IMR-90 (cell line): ENCODE data around the gene PNPLA5.

Source experiments
- CEBPB ChIP-seq: IDR thresholded peaks from 2 replicates; pipeline ENCODE4 v1.6.1; 2012; ENCODE audit warnings: low read depth, low read length, improper control_type of control experiment
- CHD1 ChIP-seq: IDR thresholded peaks from 2 replicates; pipeline ENCODE4 v1.6.1; 2012; ENCODE audit warnings: low read depth, low read length, improper control_type of control experiment
- FOS ChIP-seq: fragments of 150-350 bp; IDR thresholded peaks from 2 replicates; pipeline ENCODE4 v1.6.1; 2016; ENCODE audit warnings: low read depth, low read length
- MAFK ChIP-seq: IDR thresholded peaks from 2 replicates; pipeline ENCODE4 v1.6.1; 2012; ENCODE audit warnings: low read depth, low read length, improper control_type of control experiment
- MXI1 ChIP-seq: IDR thresholded peaks from 2 replicates; pipeline ENCODE4 v1.6.1; 2012; ENCODE audit warnings: low read depth, mild to moderate bottlenecking, low read length, moderate library complexity, borderline replicate concordance
- POLR2A ChIP-seq: IDR thresholded peaks from 2 replicates; pipeline ENCODE4 v1.6.1; 2012; ENCODE audit warnings: mild to moderate bottlenecking, low read depth, low read length
- RAD21 ChIP-seq: IDR thresholded peaks from 2 replicates; pipeline ENCODE4 v1.6.1; 2012; ENCODE audit warnings: low read length, improper control_type of control experiment
- RCOR1 ChIP-seq: IDR thresholded peaks from 2 replicates; pipeline ENCODE4 v1.6.1; 2012; ENCODE audit warnings: mild to moderate bottlenecking, low read length, improper control_type of control experiment; ENCODE audit not compliant: insufficient replicate concordance
- SMC3 ChIP-seq: fragments of 150-350 bp; IDR thresholded peaks from 2 replicates; pipeline ENCODE4 v1.6.1; 2016; ENCODE audit warnings: low read depth, mild to moderate bottlenecking, antibody characterized with exemption, low read length, moderate library complexity
- TF ChIP-seq, protein P1 (sequence below): conservative IDR thresholded peaks from 2 replicates; pipeline ENCODE4 v1.5.1; 2012; ENCODE audit warnings: mild to moderate bottlenecking, low read depth, low read length, improper control_type of control experiment
- TF ChIP-seq, protein P2 (sequence below): fragments of 150-350 bp; IDR thresholded peaks from 2 replicates; pipeline ENCODE4 v1.6.1; 2016; ENCODE audit warnings: low read depth, mild to moderate bottlenecking, low read length, moderate library complexity, borderline replicate concordance

DNA sequence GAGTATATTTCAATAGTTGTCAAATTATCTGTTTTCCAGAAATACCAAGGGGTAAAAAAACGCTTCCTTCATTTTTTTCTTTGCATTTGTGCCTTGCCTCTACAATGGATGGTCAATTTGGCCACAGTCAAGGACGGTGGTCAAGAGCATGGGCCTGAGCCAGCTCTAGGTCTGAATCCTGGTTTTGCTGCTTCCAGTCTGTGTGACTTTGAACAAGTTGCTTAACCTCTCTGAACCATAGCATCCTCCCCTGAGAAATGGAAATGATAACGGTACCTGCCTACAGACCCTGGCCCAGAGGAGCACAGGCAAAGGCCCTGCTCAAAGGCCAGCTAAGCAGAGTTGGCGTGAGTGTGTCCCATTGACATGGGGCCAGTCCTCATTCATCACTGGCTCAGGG is 3.1 kb downstream of the PNPLA5 start:
- TF ChIP-seq, protein P1, sequence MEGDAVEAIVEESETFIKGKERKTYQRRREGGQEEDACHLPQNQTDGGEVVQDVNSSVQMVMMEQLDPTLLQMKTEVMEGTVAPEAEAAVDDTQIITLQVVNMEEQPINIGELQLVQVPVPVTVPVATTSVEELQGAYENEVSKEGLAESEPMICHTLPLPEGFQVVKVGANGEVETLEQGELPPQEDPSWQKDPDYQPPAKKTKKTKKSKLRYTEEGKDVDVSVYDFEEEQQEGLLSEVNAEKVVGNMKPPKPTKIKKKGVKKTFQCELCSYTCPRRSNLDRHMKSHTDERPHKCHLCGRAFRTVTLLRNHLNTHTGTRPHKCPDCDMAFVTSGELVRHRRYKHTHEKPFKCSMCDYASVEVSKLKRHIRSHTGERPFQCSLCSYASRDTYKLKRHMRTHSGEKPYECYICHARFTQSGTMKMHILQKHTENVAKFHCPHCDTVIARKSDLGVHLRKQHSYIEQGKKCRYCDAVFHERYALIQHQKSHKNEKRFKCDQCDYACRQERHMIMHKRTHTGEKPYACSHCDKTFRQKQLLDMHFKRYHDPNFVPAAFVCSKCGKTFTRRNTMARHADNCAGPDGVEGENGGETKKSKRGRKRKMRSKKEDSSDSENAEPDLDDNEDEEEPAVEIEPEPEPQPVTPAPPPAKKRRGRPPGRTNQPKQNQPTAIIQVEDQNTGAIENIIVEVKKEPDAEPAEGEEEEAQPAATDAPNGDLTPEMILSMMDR, result no peak
- TF ChIP-seq SMC3, result no peak
- TF ChIP-seq POLR2A, result no peak
- TF ChIP-seq CEBPB, result no peak
- no peak for TF ChIP-seq FOS
- TF ChIP-seq, protein P2, sequence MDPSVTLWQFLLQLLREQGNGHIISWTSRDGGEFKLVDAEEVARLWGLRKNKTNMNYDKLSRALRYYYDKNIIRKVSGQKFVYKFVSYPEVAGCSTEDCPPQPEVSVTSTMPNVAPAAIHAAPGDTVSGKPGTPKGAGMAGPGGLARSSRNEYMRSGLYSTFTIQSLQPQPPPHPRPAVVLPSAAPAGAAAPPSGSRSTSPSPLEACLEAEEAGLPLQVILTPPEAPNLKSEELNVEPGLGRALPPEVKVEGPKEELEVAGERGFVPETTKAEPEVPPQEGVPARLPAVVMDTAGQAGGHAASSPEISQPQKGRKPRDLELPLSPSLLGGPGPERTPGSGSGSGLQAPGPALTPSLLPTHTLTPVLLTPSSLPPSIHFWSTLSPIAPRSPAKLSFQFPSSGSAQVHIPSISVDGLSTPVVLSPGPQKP, result no peak
- TF ChIP-seq RAD21, result no peak
- TF ChIP-seq MAFK, result no peak
- no peak for TF ChIP-seq RCOR1
- no peak for TF ChIP-seq MXI1
- TF ChIP-seq CHD1, result no peak
